ENCODE measurements around the gene SPINT1.

SPINT1 gene

GRCh38 chr15:40900256-40901052, 56.6 kb downstream of the SPINT1 start:
- TF ChIP-seq FOXA1 (IDR thresholded peaks at IDR 0.05) (no peak), TARDBP (IDR thresholded peaks at IDR 0.05) (no peak), CTBP1 (IDR thresholded peaks at IDR 0.05; ENCODE audit: borderline replicate concordance) (no peak), PKNOX1 (IDR thresholded peaks at IDR 0.05) (no peak)
- ChIA-PET CTCF (interaction anchor here (2.0 kb wide), 1 partner anchor 41 kb away, joined by 4 read pairs; no protein-coding TSS in a partner anchor), POLR2A (no interaction called here)
- no peak for DNase-seq (ENCODE audit: extremely low spot score)

- no peak for DNase-seq (ENCODE audit: extremely low spot score)
- ChIA-PET CTCF (interaction anchor here (2.0 kb wide), 1 partner anchor 42 kb away, joined by 4 read pairs; no protein-coding TSS in a partner anchor), POLR2A (no interaction called here)
- TF ChIP-seq FOXA1 (IDR thresholded peaks at IDR 0.05) (no peak), NFRKB (IDR thresholded peaks at IDR 0.05) (no peak), FOXK2 (IDR thresholded peaks at IDR 0.05) (no peak), SUZ12 (IDR thresholded peaks at IDR 0.05) (no peak), L3MBTL2 (conservative IDR thresholded peaks at IDR 0.05) (no peak), LEF1 (IDR thresholded peaks at IDR 0.05; ENCODE audit: borderline replicate concordance) (no peak), HDGF (IDR thresholded peaks at IDR 0.05; ENCODE audit: borderline replicate concordance) (no peak), ARNT (IDR thresholded peaks at IDR 0.05) (no peak), SP1 (IDR thresholded peaks at IDR 0.05) (no peak), FOXM1 (IDR thresholded peaks at IDR 0.05; ENCODE audit: borderline replicate concordance) (no peak), ELF4 (IDR thresholded peaks at IDR 0.05) (no peak), PKNOX1 (IDR thresholded peaks at IDR 0.05) (no peak), TARDBP (IDR thresholded peaks at IDR 0.05) (no peak), BHLHE40 (IDR thresholded peaks at IDR 0.05; ENCODE audit: borderline replicate concordance) (no peak), CTBP1 (IDR thresholded peaks at IDR 0.05; ENCODE audit: borderline replicate concordance) (no peak), ZNF384 (IDR thresholded peaks at IDR 0.05) (no peak)
Observed at GRCh38 chr15:40901053-40901443, 57.2 kb downstream of the SPINT1 start.

GRCh38 chr15:40902605-40903561, 59.0 kb downstream of the SPINT1 start:
- no peak for TF ChIP-seq BHLHE40 (IDR thresholded peaks at IDR 0.05; ENCODE audit: borderline replicate concordance)
- TF ChIP-seq CTBP1 (IDR thresholded peaks at IDR 0.05; ENCODE audit: borderline replicate concordance), result no peak
- no peak for TF ChIP-seq ARNT (IDR thresholded peaks at IDR 0.05)
- TF ChIP-seq PKNOX1 (IDR thresholded peaks at IDR 0.05), result no peak
- TF ChIP-seq NFRKB (IDR thresholded peaks at IDR 0.05), result no peak
- no peak for TF ChIP-seq FOXA1 (IDR thresholded peaks at IDR 0.05)
- DNase-seq (ENCODE audit: extremely low spot score), result no peak
- ChIA-PET CTCF (interaction anchor here (0.6 to 5.0 kb wide), 12 partner anchors 8 to 474 kb away, joined by 3 to 32 read pairs (median 4); partner anchors contain the start of gene VPS18), POLR2A (interaction anchor here (1.3 to 2.0 kb wide), 3 partner anchors 9 to 430 kb away, joined by 4 to 11 read pairs (median 8); partner anchors contain the start of genes CHAC1, NUSAP1 and VPS18)

GRCh38 chr15:40904552-40905201, 60.8 kb downstream of the SPINT1 start:
- ChIA-PET POLR2A (interaction anchor here (0.9 to 2.0 kb wide), 2 partner anchors 48 to 49 kb away, joined by 3 to 11 read pairs; partner anchors contain the start of gene CHAC1), CTCF (interaction anchor here (0.5 to 5.0 kb wide), 11 partner anchors 10 to 517 kb away, joined by 3 to 32 read pairs (median 3); partner anchors contain the start of gene VPS18)
- no peak for DNase-seq (ENCODE audit: extremely low spot score)
- TF ChIP-seq L3MBTL2 (conservative IDR thresholded peaks at IDR 0.05) (no peak), ZNF384 (IDR thresholded peaks at IDR 0.05) (no peak)

- POLR2A ChIA-PET, result no interaction called here
- CTCF ChIA-PET, result interaction anchor here (0.5 to 5.0 kb wide), 9 partner anchors 9 to 404 kb away, joined by 3 to 32 read pairs (median 3); partner anchors contain the start of gene VPS18
- peak; percentile 78 for DNase-seq (ENCODE audit: extremely low spot score)
- TF ChIP-seq LEF1 (IDR thresholded peaks at IDR 0.05; ENCODE audit: borderline replicate concordance) (no peak), ZNF384 (IDR thresholded peaks at IDR 0.05) (no peak), FOXK2 (IDR thresholded peaks at IDR 0.05) (no peak), FOXM1 (IDR thresholded peaks at IDR 0.05; ENCODE audit: borderline replicate concordance) (no peak), HDGF (IDR thresholded peaks at IDR 0.05; ENCODE audit: borderline replicate concordance) (no peak), SUZ12 (IDR thresholded peaks at IDR 0.05) (no peak), L3MBTL2 (conservative IDR thresholded peaks at IDR 0.05) (no peak), BHLHE40 (IDR thresholded peaks at IDR 0.05; ENCODE audit: borderline replicate concordance) (no peak), NFRKB (IDR thresholded peaks at IDR 0.05) (no peak), FOXA1 (IDR thresholded peaks at IDR 0.05) (no peak), SP1 (IDR thresholded peaks at IDR 0.05) (no peak), ARNT (IDR thresholded peaks at IDR 0.05) (no peak), TARDBP (IDR thresholded peaks at IDR 0.05) (no peak), ELF4 (IDR thresholded peaks at IDR 0.05) (no peak), CTBP1 (IDR thresholded peaks at IDR 0.05; ENCODE audit: borderline replicate concordance) (no peak), PKNOX1 (IDR thresholded peaks at IDR 0.05) (no peak)
Observed at GRCh38 chr15:40906091-40906990, 62.5 kb downstream of the SPINT1 start.

Measured in HEK293T (cell line).